HG02870 (cell line): ENCODE measurements around the gene HERPUD1.
A peak's percentile ranks its signal among the peaks of the same experiment; 100 is the strongest.
"Not testable (repeated sequence)": the region's sequence is repeated elsewhere in the genome, so short reads cannot be mapped to it uniquely, and the experiment has no call there.

Experiments used
- ATAC-seq: cut with Tn5 transposase; IDR thresholded peaks from one replicate; pipeline ENCODE4 v1.9.1; 2021; ENCODE audit warnings: mild to moderate bottlenecking, moderate library complexity; ENCODE audit not compliant: unreplicated experiment

Gene HERPUD1

GRCh38 chr16:56977823-56978430 is 46.0 kb downstream of the HERPUD1 start:
- ATAC-seq, result no peak

DNA sequence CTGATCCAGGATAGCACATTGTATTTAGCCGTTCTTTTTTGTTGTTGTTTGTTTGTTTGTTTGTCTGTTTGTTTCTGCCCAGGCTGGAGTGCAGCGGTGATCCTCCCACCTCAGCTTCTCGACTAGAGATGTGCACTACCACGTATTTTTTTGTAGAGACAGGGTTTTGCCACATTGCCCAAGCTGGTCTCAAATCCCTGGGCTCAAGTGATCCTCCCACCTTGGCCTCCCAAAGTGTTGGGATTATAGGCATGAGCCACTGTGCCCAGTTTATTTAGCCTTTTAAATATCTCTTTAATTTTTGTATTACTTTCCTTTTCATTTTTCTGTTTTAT is 48.2 kb downstream of the HERPUD1 start:
- no peak for ATAC-seq

DNA sequence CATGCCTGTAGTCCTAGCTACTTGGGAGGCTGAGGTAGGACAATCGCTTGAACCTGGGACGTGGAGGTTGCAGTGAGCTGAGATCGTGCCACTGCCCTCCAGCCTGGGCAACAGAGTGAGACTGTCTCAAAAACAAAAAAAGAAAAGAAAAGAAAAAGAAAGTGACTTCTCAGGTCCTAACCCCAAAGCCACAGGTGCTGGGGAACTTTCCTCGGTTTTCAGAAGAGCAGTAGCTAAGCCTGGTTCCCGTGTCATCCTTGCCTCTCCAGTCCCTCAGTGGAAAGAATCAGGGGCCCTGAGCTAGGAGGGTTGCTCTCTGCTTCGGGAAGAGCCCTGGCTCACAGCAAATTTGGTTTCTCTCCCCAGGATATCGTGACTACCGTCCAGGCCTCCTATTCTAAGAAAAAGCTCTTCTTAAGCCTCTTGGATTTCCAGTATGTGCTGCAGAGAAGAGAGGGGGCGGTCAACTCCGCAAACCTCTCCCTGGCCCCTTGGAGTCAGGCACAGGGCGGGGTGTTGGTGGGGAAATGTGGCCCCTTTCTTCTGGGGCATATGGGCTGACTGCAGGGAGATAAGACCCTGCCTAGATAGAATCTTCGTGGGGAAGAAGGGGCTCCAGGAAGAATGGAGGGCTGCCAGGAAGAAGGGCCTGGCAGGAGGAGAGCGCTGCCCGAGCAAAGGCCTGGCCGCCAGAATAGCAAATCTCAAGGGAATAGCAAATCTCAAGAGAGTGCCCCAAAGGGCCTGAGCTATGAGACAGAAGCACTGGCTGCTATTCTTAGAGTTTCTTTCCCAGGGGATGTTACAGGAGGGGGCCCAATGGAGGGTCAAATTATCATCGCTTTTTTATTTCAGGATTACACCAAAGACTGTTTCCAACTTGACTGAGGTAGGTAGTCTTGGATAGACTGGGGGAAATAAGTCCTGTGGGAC is 49.1 kb downstream of the HERPUD1 start:
- ATAC-seq, result no peak

DNA sequence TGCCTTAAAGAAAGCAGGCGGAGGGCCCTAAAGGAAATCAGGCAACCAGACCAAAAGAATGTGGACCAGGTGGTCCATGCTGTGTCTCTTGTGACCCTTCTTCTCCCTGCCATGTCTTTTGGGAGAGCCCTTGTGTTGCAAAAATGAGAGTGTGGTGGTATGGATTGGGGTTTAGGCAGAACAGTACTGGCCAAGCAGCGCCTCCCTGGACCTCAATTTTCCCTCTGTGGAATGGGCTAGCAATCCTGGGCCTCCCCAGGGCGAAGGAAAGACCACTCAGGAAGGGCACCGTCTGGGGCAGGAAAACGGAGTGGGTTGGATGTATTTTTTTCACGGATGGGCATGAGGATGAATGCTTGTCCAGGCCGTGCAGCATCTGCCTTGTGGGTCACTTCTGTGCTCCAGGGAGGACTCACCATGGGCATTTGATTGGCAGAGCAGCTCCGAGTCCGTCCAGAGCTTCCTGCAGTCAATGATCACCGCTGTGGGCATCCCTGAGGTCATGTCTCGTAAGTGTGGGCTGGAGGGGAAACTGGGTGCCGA is 49.9 kb downstream of the HERPUD1 start:
- no peak for ATAC-seq

DNA sequence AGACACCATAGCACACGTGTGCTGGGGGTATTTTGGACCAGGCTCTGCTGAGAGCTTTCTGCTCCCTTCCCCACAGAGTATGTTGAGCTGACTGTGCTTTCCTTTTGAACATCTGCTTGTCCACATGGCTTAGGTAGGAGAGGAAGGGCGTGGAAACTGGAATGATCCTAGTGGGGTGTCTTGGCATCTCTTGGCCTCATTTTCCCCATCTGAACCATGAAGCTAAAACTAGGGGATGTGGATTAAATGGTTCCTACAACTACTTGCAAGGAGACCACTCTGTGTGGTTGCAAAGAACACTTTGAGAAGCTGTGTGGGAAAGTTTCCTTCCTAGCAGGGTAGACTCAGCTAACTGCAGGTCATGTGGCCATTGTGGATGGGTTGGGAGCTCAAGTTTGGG is 50.8 kb downstream of the HERPUD1 start:
- ATAC-seq, result no peak

DNA sequence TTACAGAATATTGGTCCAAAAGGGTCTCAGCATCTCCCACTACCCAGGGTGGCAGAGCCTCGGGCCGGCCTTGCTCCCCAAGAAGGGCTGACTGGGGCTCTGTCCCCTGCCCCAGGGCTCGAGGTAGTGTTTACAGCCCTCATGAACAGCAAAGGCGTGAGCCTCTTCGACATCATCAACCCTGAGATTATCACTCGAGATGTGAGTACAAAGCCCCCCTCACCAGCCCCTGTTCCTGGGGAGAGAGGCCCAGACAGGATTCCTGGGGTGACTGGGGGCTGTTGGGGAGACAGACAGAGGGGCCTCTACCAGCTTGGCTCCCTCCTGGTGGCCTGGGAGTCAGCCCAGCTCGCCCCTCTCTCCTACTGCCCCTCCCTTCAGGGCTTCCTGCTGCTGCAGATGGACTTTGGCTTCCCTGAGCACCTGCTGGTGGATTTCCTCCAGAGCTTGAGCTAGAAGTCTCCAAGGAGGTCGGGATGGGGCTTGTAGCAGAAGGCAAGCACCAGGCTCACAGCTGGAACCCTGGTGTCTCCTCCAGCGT is 51.3 kb downstream of the HERPUD1 start:
- no peak for ATAC-seq

DNA sequence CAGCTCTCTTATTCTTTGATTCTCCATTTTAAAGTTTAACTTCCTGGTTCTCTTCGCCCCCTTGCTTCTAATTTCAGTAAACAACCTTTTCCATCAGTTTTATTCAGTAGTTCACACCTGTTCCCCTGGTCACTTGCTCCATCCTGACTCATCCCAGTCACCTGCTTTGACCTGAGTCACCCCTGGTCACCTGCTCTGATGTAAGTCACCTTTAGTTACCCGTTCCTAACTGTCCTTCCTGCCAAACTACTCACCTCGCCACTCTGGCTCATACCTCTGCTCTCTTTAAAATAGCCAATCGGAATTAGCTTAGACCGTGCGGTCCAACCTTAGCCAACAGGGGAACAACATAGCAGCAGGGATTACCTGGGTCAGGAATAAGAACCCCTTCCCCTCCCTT is 52.7 kb downstream of the HERPUD1 start:
- no peak for ATAC-seq

- ATAC-seq, result no peak
Observed at GRCh38 chr16:56985288-56985961, 53.5 kb downstream of the HERPUD1 start.

GRCh38 chr16:56985962-56986360 is 54.0 kb downstream of the HERPUD1 start:
- ATAC-seq, result no peak

GRCh38 chr16:56986361-56986760 is 54.4 kb downstream of the HERPUD1 start:
- ATAC-seq, result no peak

DNA sequence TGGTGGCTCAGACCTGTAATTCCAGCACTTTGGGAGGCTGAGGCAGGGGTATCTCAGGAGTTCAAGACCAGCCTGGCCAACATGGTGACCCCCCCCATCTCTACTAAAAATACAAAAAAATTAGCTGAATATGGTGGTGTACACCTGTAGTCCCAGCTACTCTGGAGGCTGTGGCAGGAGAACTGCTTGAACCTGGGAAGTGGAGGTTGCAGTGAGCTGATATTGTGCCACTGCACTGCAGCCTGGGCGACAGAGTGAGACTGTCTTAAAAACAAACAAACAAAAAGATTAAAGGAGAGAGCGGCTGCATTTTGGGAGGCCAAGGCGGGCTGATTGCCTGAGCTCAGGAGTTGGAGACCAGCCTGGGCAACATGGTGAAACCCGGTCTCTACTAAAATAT is 55.0 kb downstream of the HERPUD1 start:
- not testable (repeated sequence) for ATAC-seq

- no peak for ATAC-seq
Observed at GRCh38 chr16:56987692-56988091, 55.8 kb downstream of the HERPUD1 start.

DNA sequence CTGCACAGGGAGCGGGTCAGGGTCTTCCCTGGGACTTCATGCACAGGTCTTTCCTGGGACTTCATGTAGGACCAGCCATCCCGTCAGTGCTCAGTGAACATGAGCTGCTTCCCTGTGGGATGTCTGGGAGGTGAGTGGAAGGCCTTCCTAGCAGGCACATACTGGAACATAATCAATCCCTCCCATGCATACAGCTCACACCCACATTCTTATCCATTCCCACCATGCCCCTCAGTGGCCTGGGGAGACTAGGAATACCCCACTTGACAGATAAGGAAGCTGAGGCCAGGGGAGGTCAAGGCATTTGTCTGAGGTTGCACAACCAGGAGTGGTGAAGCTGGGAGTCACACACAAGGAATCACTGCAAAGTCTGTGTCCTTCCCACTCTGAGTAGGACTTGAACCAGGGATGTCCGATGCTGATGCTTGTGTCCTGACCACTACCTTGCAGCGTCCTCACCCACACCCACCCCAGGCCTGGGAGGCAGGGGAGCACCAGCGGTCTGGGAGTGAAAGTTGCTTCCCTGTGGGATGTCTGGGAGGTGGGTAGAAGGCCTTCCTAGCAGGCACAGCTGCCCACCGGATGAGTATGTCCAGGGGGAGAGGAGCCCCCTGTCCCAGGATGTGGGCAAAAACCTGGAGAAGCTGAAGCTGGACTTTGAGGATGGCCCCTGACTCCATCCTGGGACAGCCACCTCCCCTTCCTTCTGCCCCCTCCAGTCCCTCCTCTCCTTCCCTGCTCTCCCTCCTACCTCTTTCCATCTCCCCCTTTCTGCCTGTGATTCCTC is 56.4 kb downstream of the HERPUD1 start:
- no peak for ATAC-seq

DNA sequence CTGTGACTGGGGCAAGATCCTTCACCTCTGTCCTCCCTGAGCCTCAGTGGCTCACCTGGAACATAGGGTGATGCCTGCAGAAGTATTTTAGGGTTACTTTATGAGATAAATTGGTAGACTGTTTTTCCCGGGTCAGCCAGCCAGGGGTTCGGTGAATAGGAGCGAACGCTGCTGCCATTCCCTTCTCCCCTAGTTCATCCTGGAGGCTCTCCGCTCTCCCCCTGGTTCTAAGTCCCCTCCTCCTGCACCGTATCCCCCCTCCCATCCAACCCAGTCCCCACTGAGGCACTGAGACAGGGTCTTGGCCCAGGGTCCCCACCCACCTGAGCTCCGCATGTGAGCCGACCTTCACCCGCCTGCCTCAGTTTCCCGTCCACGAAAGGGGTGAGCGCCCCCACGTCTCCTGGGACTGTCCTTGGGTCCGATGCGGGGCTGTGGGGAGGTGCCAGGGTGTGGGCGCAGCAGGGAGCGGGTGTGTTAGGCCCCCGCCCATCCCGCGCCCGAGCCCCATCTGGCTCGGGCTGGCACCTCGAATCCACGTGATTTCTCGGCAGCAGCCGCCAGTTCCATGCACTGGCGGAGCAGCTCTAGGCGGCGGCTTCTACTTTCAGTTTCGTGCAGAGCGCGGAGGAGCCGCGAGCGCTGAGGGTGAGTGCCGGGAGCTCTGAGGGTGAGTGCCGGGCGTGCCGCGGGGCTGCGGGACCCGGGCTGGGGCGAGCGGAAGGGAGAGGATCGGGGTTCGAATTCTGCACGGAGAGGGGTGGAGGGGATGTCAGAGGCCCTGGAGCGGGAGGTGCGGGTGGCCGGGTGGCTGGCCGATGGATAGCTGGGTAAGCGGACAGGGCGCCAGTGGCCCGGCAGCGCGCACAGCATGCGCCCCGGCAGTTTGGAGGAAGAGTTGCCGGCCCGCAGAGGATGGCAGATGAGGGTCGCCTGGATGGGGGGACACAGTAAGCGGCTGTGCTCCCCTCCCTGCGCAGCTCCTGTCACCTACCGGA is 57.3 kb downstream of the HERPUD1 start, which contains the start of gene NLRC5:
NLRC5 (plus strand) TSS at position 610 of the 998 bp plus-strand sequence. CDS start 31,156 bp downstream, outside the sequence.
- peak; percentile 60 for ATAC-seq

- ATAC-seq, result no peak
Observed at GRCh38 chr16:56989988-56990387, 58.0 kb downstream of the HERPUD1 start.

GRCh38 chr16:56990407-56991286 is 58.7 kb downstream of the HERPUD1 start:
- ATAC-seq, result no peak

DNA sequence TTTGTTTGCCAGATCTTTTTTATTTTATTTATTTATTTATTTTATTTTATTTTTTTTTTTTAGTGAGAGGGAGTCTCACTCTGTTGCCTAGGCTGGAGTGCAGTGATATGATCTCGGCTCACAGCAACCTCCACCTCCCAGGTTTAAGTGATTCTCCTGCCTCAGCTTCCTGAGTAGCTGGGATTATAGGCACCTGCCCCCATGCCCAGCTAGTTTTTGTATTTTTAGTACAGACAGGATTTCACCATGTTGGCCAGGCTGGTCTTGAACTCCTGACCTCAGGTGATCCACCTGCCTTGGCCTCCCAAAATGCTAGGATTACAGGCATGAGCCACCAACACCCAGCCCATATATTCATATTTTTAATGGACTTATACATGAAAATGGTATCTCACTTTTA is 60.5 kb downstream of the HERPUD1 start:
- not testable (repeated sequence) for ATAC-seq

GRCh38 chr16:56993204-56993603 is 61.3 kb downstream of the HERPUD1 start:
- no peak for ATAC-seq
